GM23338 (cell line): ENCODE measurements around the gene PSMD13. TPM values are rescaled to one million over a fixed set of nuclear protein-coding genes. Genes with fewer than 3 reads are reported as not detected.

Source experiments
- ATAC-seq: fragments of 200-7000 bp; cut with Tn5 transposase; 3 replicates; pipeline ENCODE4 v1.9.1; 2020
- DNase-seq: peaks from one replicate; pipeline ENCODE4 v3.0.0-alpha.2; 2015; ENCODE audit warnings: low spot score
- H2AFZ ChIP-seq: fragments of 200-600 bp; sonication (generic); 2 replicates; pipeline ENCODE4 v1.8.0; 2016; ENCODE audit warnings: antibody characterized with exemption, mild to moderate bottlenecking, moderate library complexity
- H3F3A ChIP-seq: fragments of 200-600 bp; sonication (generic); replicated peaks from 2 replicates; pipeline ENCODE4 v1.8.0; 2017; ENCODE audit warnings: antibody characterized with exemption, mixed run types, low read depth
- H3K27ac ChIP-seq: fragments of 200-600 bp; sonication (generic); 2 replicates; pipeline ENCODE4 v1.6.1; 2016; ENCODE audit warnings: low read depth
- H3K27me3 ChIP-seq: fragments of 200-600 bp; sonication (generic); 2 replicates; pipeline ENCODE4 v1.8.0; 2016; ENCODE audit warnings: mild to moderate bottlenecking, mixed run types, moderate library complexity; ENCODE audit not compliant: insufficient read depth
- H3K36me3 ChIP-seq: fragments of 200-600 bp; sonication (generic); 2 replicates; pipeline ENCODE4 v1.8.0; 2016; ENCODE audit warnings: mild to moderate bottlenecking; ENCODE audit not compliant: insufficient read depth
- H3K4me1 ChIP-seq: fragments of 200-600 bp; sonication (generic); 2 replicates; pipeline ENCODE4 v1.8.0; 2016; ENCODE audit warnings: mild to moderate bottlenecking, moderate library complexity; ENCODE audit not compliant: insufficient read depth
- H3K4me2 ChIP-seq: fragments of 200-600 bp; sonication (generic); 2 replicates; pipeline ENCODE4 v1.7.1; 2017; ENCODE audit warnings: mixed run types
- H3K4me3 ChIP-seq: fragments of 200-600 bp; sonication (generic); 2 replicates; pipeline ENCODE4 v1.6.1; 2016; ENCODE audit warnings: mixed run types
- H3K79me2 ChIP-seq: fragments of 200-600 bp; sonication (generic); replicated peaks from 2 replicates; pipeline ENCODE4 v1.8.0; 2017; ENCODE audit warnings: mild to moderate bottlenecking; ENCODE audit not compliant: insufficient read depth
- H3K9me2 ChIP-seq: fragments of 200-600 bp; sonication (generic); 2 replicates; pipeline ENCODE4 v1.8.0; 2017; ENCODE audit not compliant: insufficient read depth
- H4K20me1 ChIP-seq: fragments of 200-600 bp; sonication (generic); replicated peaks from 2 replicates; pipeline ENCODE4 v1.8.0; 2017; ENCODE audit warnings: mild to moderate bottlenecking; ENCODE audit not compliant: insufficient read depth
- H3K27ac Mint-ChIP-seq: 2 replicates; pipeline ENCODE4 v1.8.0; 2020; ENCODE audit warnings: inconsistent platforms, mild to moderate bottlenecking, moderate library complexity, mixed read lengths
- H3K27me3 Mint-ChIP-seq: 3 replicates; pipeline ENCODE4 v1.8.0; 2022; ENCODE audit warnings: low read depth, mild to moderate bottlenecking, moderate library complexity, mixed read lengths, inconsistent platforms; ENCODE audit not compliant: insufficient read depth, poor library complexity
- H3K36me3 Mint-ChIP-seq: 3 replicates; pipeline ENCODE4 v1.8.0; 2021; ENCODE audit warnings: low read depth, mild to moderate bottlenecking, inconsistent platforms, moderate library complexity, mixed read lengths
- H3K4me1 Mint-ChIP-seq: 3 replicates; pipeline ENCODE4 v1.8.0; 2020; ENCODE audit warnings: mild to moderate bottlenecking, inconsistent platforms, mixed read lengths
- H3K4me3 Mint-ChIP-seq: 3 replicates; pipeline ENCODE4 v1.8.0; 2021; ENCODE audit warnings: moderate library complexity, mild to moderate bottlenecking, inconsistent platforms, mixed read lengths
- H3K9me3 Mint-ChIP-seq: 3 replicates; pipeline ENCODE4 v1.8.0; 2020; ENCODE audit warnings: moderate library complexity, mild to moderate bottlenecking, inconsistent platforms, mixed read lengths
- CREB1 ChIP-seq: fragments of 250-450 bp; sonication (Bioruptor Pico); IDR thresholded peaks from 2 replicates; pipeline ENCODE4 v1.5.0; 2020; ENCODE audit warnings: low read depth, mild to moderate bottlenecking, moderate library complexity
- CTCF ChIP-seq, 2 experiments: fragments of 200-600 bp in 1 of 2; sonication (generic) in 1 of 2; conservative IDR thresholded peaks; 2 replicates each; pipeline versions ENCODE4 v1.5.1 to v1.6.1; 2016 to 2017; ENCODE audit warnings: antibody characterized with exemption in 2 of 2, low read depth in 2 of 2, mild to moderate bottlenecking in 2 of 2, moderate library complexity in 1 of 2
- ETS1 ChIP-seq: IDR thresholded peaks from 2 replicates; pipeline ENCODE4 v1.6.1; 2016; ENCODE audit warnings: antibody characterized with exemption
- EZH2 ChIP-seq: fragments of 200-600 bp; sonication (generic); IDR thresholded peaks from one replicate; pipeline ENCODE4 v1.8.0; 2017; ENCODE audit warnings: antibody characterized with exemption, mild to moderate bottlenecking, low read depth; ENCODE audit not compliant: unreplicated experiment
- EZH2phosphoT487 ChIP-seq: fragments of 200-600 bp; sonication (generic); IDR thresholded peaks from one replicate; pipeline ENCODE4 v1.8.1; 2018; ENCODE audit warnings: antibody characterized with exemption; ENCODE audit not compliant: unreplicated experiment
- JUNB ChIP-seq: IDR thresholded peaks from one replicate; pipeline ENCODE4 v1.6.1; 2016; ENCODE audit warnings: antibody characterized with exemption; ENCODE audit not compliant: unreplicated experiment
- NANOG ChIP-seq: IDR thresholded peaks from 2 replicates; pipeline ENCODE4 v1.6.1; 2016; ENCODE audit warnings: antibody characterized with exemption, borderline replicate concordance
- POLR2AphosphoS5 ChIP-seq: IDR thresholded peaks from 2 replicates; pipeline ENCODE4 v1.6.1; 2016; ENCODE audit warnings: antibody characterized with exemption, low read depth
- STAT1 ChIP-seq: IDR thresholded peaks from one replicate; pipeline ENCODE4 v1.6.1; 2016; ENCODE audit warnings: antibody characterized with exemption; ENCODE audit not compliant: unreplicated experiment
- ZNF114 ChIP-seq: fragments of 250-450 bp; sonication (Bioruptor Pico); IDR thresholded peaks from 2 replicates; pipeline ENCODE4 v1.5.0; 2020; ENCODE audit warnings: mild to moderate bottlenecking, moderate library complexity
- ZNF331 ChIP-seq: fragments of 250-450 bp; sonication (Bioruptor Pico); IDR thresholded peaks from 2 replicates; pipeline ENCODE4 v1.5.0; 2020; ENCODE audit warnings: low read depth, mild to moderate bottlenecking, moderate library complexity
- polyA plus RNA-seq: library from polyadenylated mRNA; unstranded; fragments of >200 nt; fragmentation: Nextera tagmentation; extraction: Ambion mirVana; gene quantifications from 2 replicates; pipeline ENCODE4 v1.2.1, GENCODE V29; 2016
- total RNA-seq: library from RNA; depleted of rRNA; stranded (reverse); fragments of >200 nt; shearing (Covaris generic); gene quantifications from 2 replicates; pipeline ENCODE4 v1.2.3, GENCODE V29; 2014
- TF ChIP-seq, protein P1 (sequence below): IDR thresholded peaks from one replicate; pipeline ENCODE4 v1.6.1; 2018; ENCODE audit warnings: antibody characterized with exemption; ENCODE audit not compliant: unreplicated experiment
- TF ChIP-seq, protein P2 (sequence below): fragments of 250-450 bp; sonication (Bioruptor Pico); IDR thresholded peaks from 2 replicates; pipeline ENCODE4 v1.5.0; 2020; ENCODE audit warnings: mild to moderate bottlenecking, moderate library complexity

The PSMD13 gene
- total and polyA plus RNA-seq, 2 experiments from 2014 or later, result 111 to 114 TPM

DNA sequence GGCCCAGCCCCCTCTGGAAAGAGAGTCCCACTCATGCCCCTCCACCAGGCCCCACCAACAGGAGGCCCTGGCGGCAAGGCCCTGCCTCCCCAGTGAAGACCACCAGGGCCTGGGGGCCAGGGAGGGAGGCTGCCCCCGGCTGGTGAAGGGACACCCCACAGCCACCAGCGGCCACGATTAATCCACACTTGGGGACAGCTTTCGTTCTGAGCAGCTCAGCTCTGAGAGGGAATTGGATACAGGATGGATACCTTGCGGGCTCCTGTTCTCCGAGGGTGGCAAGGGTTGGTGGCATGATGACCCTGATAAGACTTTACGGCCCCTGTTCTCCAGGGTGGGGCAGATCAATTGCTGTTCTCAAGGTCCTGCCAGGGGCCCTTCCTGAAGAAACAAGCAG is 34.5 kb downstream of the PSMD13 start:
- no peak overlapping the region for H2AFZ ChIP-seq
- H3K27ac ChIP-seq, result no peak overlapping the region
- Mint-ChIP-seq H3K4me1 (peaks cover 22% of the 10 kb centered on the region), H3K4me3 (no peak overlapping the region), H3K9me3 (peaks cover 15% of the 10 kb centered on the region), H3K27ac (no peak overlapping the region), H3K36me3 (peaks cover 11% of the 10 kb centered on the region; the same call in 1 of the 3 replicates), H3K27me3 (peaks cover 11% of the 10 kb centered on the region)
- no peak overlapping the region for H3K4me3 ChIP-seq
- H3K4me1 ChIP-seq, result peaks cover 14% of the 10 kb centered on the region; the same call in 1 of the 2 replicates
- no peak for DNase-seq
- H3K27me3 ChIP-seq, result no peaks in the 10 kb centered on the region
- H4K20me1 ChIP-seq, result no peaks in the 10 kb centered on the region
- H3K36me3 ChIP-seq, result no peaks in the 10 kb centered on the region
- no peaks in the 10 kb centered on the region for H3K9me2 ChIP-seq
- H3F3A ChIP-seq, result 0 out of 2 replicates have a peak, but pooled peaks cover 10% of the 10 kb centered on the region
- no peaks in the 10 kb centered on the region for H3K79me2 ChIP-seq
- no peak for TF ChIP-seq ETS1
- TF ChIP-seq JUNB, result no peak
- TF ChIP-seq ZNF331 (CRISPR knock-in tag), result no peak
- no peak for TF ChIP-seq CTCF (conservative IDR thresholded peaks at IDR 0.05; ENCODE audit: low read depth in 2 of 2)
- TF ChIP-seq ZNF114, result no peak
- no peak for TF ChIP-seq EZH2phosphoT487
- no peak for TF ChIP-seq EZH2
- TF ChIP-seq NANOG, result no peak
- no peak for TF ChIP-seq POLR2AphosphoS5
- TF ChIP-seq, protein P1, sequence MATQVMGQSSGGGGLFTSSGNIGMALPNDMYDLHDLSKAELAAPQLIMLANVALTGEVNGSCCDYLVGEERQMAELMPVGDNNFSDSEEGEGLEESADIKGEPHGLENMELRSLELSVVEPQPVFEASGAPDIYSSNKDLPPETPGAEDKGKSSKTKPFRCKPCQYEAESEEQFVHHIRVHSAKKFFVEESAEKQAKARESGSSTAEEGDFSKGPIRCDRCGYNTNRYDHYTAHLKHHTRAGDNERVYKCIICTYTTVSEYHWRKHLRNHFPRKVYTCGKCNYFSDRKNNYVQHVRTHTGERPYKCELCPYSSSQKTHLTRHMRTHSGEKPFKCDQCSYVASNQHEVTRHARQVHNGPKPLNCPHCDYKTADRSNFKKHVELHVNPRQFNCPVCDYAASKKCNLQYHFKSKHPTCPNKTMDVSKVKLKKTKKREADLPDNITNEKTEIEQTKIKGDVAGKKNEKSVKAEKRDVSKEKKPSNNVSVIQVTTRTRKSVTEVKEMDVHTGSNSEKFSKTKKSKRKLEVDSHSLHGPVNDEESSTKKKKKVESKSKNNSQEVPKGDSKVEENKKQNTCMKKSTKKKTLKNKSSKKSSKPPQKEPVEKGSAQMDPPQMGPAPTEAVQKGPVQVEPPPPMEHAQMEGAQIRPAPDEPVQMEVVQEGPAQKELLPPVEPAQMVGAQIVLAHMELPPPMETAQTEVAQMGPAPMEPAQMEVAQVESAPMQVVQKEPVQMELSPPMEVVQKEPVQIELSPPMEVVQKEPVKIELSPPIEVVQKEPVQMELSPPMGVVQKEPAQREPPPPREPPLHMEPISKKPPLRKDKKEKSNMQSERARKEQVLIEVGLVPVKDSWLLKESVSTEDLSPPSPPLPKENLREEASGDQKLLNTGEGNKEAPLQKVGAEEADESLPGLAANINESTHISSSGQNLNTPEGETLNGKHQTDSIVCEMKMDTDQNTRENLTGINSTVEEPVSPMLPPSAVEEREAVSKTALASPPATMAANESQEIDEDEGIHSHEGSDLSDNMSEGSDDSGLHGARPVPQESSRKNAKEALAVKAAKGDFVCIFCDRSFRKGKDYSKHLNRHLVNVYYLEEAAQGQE, result no peak
- TF ChIP-seq, protein P2, sequence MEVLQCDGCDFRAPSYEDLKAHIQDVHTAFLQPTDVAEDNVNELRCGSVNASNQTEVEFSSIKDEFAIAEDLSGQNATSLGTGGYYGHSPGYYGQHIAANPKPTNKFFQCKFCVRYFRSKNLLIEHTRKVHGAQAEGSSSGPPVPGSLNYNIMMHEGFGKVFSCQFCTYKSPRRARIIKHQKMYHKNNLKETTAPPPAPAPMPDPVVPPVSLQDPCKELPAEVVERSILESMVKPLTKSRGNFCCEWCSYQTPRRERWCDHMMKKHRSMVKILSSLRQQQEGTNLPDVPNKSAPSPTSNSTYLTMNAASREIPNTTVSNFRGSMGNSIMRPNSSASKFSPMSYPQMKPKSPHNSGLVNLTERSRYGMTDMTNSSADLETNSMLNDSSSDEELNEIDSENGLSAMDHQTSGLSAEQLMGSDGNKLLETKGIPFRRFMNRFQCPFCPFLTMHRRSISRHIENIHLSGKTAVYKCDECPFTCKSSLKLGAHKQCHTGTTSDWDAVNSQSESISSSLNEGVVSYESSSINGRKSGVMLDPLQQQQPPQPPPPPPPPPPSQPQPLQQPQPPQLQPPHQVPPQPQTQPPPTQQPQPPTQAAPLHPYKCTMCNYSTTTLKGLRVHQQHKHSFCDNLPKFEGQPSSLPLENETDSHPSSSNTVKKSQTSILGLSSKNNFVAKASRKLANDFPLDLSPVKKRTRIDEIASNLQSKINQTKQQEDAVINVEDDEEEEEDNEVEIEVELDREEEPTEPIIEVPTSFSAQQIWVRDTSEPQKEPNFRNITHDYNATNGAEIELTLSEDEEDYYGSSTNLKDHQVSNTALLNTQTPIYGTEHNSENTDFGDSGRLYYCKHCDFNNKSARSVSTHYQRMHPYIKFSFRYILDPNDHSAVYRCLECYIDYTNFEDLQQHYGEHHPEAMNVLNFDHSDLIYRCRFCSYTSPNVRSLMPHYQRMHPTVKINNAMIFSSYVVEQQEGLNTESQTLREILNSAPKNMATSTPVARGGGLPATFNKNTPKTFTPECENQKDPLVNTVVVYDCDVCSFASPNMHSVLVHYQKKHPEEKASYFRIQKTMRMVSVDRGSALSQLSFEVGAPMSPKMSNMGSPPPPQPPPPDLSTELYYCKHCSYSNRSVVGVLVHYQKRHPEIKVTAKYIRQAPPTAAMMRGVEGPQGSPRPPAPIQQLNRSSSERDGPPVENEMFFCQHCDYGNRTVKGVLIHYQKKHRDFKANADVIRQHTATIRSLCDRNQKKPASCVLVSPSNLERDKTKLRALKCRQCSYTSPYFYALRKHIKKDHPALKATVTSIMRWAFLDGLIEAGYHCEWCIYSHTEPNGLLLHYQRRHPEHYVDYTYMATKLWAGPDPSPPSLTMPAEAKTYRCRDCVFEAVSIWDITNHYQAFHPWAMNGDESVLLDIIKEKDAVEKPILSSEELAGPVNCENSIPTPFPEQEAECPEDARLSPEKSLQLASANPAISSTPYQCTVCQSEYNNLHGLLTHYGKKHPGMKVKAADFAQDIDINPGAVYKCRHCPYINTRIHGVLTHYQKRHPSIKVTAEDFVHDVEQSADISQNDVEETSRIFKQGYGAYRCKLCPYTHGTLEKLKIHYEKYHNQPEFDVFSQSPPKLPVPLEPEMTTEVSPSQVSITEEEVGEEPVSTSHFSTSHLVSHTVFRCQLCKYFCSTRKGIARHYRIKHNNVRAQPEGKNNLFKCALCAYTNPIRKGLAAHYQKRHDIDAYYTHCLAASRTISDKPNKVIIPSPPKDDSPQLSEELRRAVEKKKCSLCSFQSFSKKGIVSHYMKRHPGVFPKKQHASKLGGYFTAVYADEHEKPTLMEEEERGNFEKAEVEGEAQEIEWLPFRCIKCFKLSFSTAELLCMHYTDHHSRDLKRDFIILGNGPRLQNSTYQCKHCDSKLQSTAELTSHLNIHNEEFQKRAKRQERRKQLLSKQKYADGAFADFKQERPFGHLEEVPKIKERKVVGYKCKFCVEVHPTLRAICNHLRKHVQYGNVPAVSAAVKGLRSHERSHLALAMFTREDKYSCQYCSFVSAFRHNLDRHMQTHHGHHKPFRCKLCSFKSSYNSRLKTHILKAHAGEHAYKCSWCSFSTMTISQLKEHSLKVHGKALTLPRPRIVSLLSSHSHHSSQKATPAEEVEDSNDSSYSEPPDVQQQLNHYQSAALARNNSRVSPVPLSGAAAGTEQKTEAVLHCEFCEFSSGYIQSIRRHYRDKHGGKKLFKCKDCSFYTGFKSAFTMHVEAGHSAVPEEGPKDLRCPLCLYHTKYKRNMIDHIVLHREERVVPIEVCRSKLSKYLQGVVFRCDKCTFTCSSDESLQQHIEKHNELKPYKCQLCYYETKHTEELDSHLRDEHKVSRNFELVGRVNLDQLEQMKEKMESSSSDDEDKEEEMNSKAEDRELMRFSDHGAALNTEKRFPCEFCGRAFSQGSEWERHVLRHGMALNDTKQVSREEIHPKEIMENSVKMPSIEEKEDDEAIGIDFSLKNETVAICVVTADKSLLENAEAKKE (CRISPR knock-in tag), result no peak
- TF ChIP-seq STAT1, result no peak
- no peak for TF ChIP-seq CREB1 (CRISPR knock-in tag)
- no peak for ATAC-seq
- no peak overlapping the region for H3K4me2 ChIP-seq
